Panc1 (cell line): ENCODE measurements around the gene TPR. TPM values are rescaled to one million over a fixed set of nuclear protein-coding genes. Genes with fewer than 3 reads are reported as not detected.

ENCODE experiments used
- ATAC-seq: fragments of 200-7000 bp; cut with Tn5 transposase; 2 replicates; pipeline ENCODE4 v1.9.1; 2020; ENCODE audit warnings: mild to moderate bottlenecking, moderate library complexity
- BruUV-seq: library from RNA; stranded (reverse); fragments of 400-500 nt; replicated peaks from 2 replicates; lab custom pipeline; 2021; lab: Mats Ljungman, UMichigan
- CTCF ChIA-PET: fragments of 300-600 bp; sonication (Branson Sonifier 250); formaldehyde crosslinking; loops from one replicate; lab custom pipeline; 2022; ENCODE audit warnings: antibody characterized with exemption; lab: Charles Lee
- POLR2A ChIA-PET: fragments of 300-600 bp; sonication (Branson Sonifier 250); formaldehyde crosslinking; loops from one replicate; lab custom pipeline; 2022; ENCODE audit warnings: antibody characterized with exemption; lab: Charles Lee
- DNase-seq: peaks from one replicate; pipeline ENCODE4 v3.0.0-alpha.2; 2010; ENCODE audit warnings: low read depth, low spot score
- H3K27ac ChIP-seq: 2 replicates; pipeline ENCODE4 v1.5.1; 2011; ENCODE audit warnings: mild to moderate bottlenecking, low read length, inconsistent platforms
- H3K27me3 ChIP-seq: fragments of 200-500 bp; sonication (Bioruptor generic); 2 replicates; pipeline ENCODE4 v1.6.0; 2014; ENCODE audit warnings: low read length, inconsistent platforms; ENCODE audit not compliant: control insufficient read depth, insufficient read depth
- H3K36me3 ChIP-seq: fragments of 200-500 bp; sonication (Bioruptor generic); 2 replicates; pipeline ENCODE4 v1.5.1; 2014; ENCODE audit warnings: inconsistent platforms, mild to moderate bottlenecking, low read length, moderate library complexity; ENCODE audit not compliant: control insufficient read depth, insufficient read depth
- H3K4me1 ChIP-seq: 2 replicates; pipeline ENCODE4 v1.5.1; 2011; ENCODE audit warnings: inconsistent platforms, mild to moderate bottlenecking, low read length, moderate library complexity; ENCODE audit not compliant: control insufficient read depth, insufficient read depth
- H3K4me3 ChIP-seq, 2 experiments: 2 replicates each; pipeline ENCODE4 v1.5.1; 2011 to 2012; ENCODE audit warnings: low read depth in 2 of 2, low read length in 2 of 2, mild to moderate bottlenecking in 2 of 2, inconsistent platforms in 1 of 2, moderate library complexity in 1 of 2
- H3K9me3 ChIP-seq: fragments of 200-500 bp; sonication (Bioruptor generic); 2 replicates; pipeline ENCODE4 v1.5.1; 2014; ENCODE audit warnings: low read depth, mild to moderate bottlenecking, inconsistent platforms, low read length, moderate library complexity; ENCODE audit not compliant: control insufficient read depth, insufficient read depth
- CTCF ChIP-seq: fragments of 450-650 bp; IDR thresholded peaks from 2 replicates; pipeline ENCODE4 v1.5.1; 2017; ENCODE audit warnings: mild to moderate bottlenecking
- POLR2AphosphoS5 ChIP-seq: IDR thresholded peaks from 2 replicates; pipeline ENCODE4 v1.6.1; 2012; ENCODE audit warnings: mild to moderate bottlenecking, low read depth, low read length, moderate library complexity
- REST ChIP-seq, 2 experiments: IDR thresholded peaks; 2 replicates each; pipeline ENCODE4 v1.6.1; 2011 to 2012; ENCODE audit warnings: low read depth in 2 of 2, control low read depth in 1 of 2, low read length in 1 of 2, mild to moderate bottlenecking in 1 of 2, moderate library complexity in 1 of 2; ENCODE audit not compliant: insufficient read depth in 1 of 2
- SIN3A ChIP-seq: IDR thresholded peaks from 2 replicates; pipeline ENCODE4 v1.6.1; 2012; ENCODE audit warnings: low read depth, mild to moderate bottlenecking, low read length, moderate library complexity, borderline replicate concordance; ENCODE audit not compliant: insufficient read depth
- TCF7L2 ChIP-seq: IDR thresholded peaks from 2 replicates; pipeline ENCODE4 v1.6.1; 2011; ENCODE audit warnings: mild to moderate bottlenecking, low read depth, low read length, inconsistent platforms
- in situ Hi-C: cut with HindIII; loops from 2 replicates; pipeline ENCODE4 v1.10.0; 2016; ENCODE audit warnings: low sequenced_read_pairs, low pct_unique_long_range_greater_than_20kb
- intact Hi-C: fragments of 100-400 bp; cut with micrococcal nuclease; formaldehyde crosslinking; loops from one replicate; pipeline ENCODE4 v1.10.0; 2022; ENCODE audit not compliant: unreplicated experiment
- total RNA-seq: library from RNA; stranded (reverse); gene quantifications from one replicate; pipeline ENCODE4 v1.2.1, GENCODE V29; 2021; ENCODE audit not compliant: unreplicated experiment

Gene TPR
- total RNA-seq, 1 experiment from 2014 or later: 115 TPM

GRCh38 chr1:186271032-186271431, 104.0 kb downstream of the TPR start:
- POLR2A ChIA-PET: no interaction called here
- H3K36me3 ChIP-seq: no peaks in the 10 kb centered on the region
- H3K9me3 ChIP-seq: no peaks in the 10 kb centered on the region
- DNase-seq: no peak
- no peak overlapping the region for H3K4me3 ChIP-seq
- H3K4me1 ChIP-seq: no peaks in the 10 kb centered on the region
- BruUV-seq: no TSS peak
- H3K27ac ChIP-seq: no peak overlapping the region
- CTCF ChIA-PET: no interaction called here
- no peak for TF ChIP-seq POLR2AphosphoS5
- no peak for TF ChIP-seq CTCF
- no peak for TF ChIP-seq SIN3A
- TF ChIP-seq REST (IDR thresholded peaks at IDR 0.05; ENCODE audit: insufficient read depth in 1 of 2, low read depth in 2 of 2, low read length in 1 of 2): no peak
- TF ChIP-seq TCF7L2: no peak
- intact Hi-C loops (no loop called here), in situ Hi-C loops (no loop called here)
- H3K27me3 ChIP-seq: no peaks in the 10 kb centered on the region
- no peak for ATAC-seq

Other genes starting within 250 kb of the TPR start
- gene PRG4, start 79.0 kb downstream of the TPR start, total RNA-seq: 0.23 TPM
- gene ODR4, start 585 bp upstream of the TPR start, total RNA-seq: 16.6 TPM
- not detected for gene PDC, start 85.9 kb upstream of the TPR start, total RNA-seq